GM19467 (cell line): ENCODE data around the gene GABRR3.

Experiments used
- ATAC-seq: cut with Tn5 transposase; IDR thresholded peaks from one replicate; pipeline ENCODE4 v1.9.1; 2021; ENCODE audit warnings: mild to moderate bottlenecking, moderate library complexity; ENCODE audit not compliant: unreplicated experiment

The GABRR3 gene

DNA sequence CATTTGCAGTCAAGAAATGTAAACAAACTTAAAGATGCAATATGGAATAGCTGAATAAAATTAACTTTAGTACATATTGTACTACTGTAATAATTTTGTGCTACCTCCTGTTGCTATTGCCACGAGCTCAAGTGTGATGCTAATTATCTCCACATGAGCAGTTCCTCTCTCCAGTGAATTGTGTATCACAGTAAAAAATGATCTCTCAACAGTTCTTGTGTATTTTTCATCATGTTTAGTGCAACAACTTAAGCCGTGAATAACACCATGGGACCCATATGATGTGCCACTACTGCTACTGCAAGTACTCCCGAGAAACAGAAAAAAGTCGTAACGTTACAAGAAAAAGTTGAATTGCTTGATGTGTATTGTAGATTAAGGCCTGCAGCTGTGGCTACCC is 75.2 kb downstream of the GABRR3 start:
- no peak for ATAC-seq

DNA sequence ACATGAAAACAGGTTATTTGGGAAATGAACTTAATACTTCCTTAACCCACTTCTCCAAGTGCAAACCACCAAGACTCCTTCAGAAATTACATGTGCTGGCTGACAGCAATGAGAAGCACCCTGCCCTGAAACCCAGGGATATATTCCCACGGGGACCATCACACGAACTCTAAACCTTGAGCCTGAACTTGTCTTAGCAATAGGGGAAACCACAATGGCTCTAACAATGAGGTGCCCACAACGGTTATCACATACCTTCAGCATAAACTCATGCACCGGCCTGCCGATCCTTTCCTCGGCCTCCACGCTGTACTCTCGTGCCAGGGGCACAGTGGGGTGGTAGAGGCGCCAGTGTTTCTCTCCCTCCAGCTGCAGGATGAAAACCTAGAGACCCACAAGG is 76.3 kb downstream of the GABRR3 start:
- ATAC-seq, result no peak

DNA sequence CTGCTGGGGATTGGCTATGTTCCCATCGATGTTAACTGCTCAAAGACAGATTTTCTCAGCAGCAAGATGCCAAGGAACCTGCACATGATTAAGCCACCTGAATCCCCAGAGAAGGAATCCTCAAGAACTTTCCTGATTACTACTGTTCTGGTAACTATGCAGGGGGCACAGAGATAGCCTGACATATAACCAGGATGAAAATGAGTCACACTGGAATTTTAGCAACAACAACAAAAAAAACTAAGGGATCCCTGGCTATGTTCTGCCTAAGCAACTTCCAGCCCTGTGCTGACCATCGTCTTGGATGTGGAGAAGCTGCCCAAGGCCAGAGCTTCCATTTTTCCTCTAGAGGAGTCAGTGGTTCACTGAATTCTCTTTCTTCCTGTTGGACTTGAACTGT is 76.7 kb downstream of the GABRR3 start:
- no peak for ATAC-seq

DNA sequence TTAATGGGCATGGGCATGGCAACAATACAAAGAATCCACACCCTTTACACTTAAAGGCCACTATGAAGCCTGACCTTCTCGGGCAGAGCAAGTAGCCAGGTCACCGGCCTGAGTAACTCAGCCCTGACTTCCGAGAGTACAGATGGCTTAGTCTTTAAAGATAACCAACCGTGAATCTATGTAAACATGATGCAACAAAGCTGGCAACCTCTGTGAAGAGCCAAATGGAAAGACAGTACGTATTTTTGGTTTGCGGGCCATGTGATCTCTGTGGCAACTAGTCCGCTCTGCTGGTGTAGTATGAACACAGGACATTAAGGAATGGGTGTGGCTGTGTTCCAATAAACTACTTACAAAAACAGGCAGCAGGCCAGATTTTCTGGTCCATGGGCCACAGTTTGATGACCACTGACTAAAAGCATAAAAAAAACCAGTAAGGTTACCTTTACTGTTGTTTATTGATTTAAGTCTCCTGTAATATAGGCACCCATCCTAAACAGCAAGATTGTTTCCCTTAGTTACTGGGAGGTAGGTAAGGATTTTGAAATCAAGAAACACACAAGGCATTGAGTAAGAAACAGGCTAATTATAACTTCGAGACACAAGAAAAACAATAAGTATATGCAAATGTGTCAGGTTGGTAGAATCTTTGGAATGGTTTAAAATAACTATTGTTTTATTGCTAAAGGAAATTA is 77.4 kb downstream of the GABRR3 start:
- no peak for ATAC-seq

DNA sequence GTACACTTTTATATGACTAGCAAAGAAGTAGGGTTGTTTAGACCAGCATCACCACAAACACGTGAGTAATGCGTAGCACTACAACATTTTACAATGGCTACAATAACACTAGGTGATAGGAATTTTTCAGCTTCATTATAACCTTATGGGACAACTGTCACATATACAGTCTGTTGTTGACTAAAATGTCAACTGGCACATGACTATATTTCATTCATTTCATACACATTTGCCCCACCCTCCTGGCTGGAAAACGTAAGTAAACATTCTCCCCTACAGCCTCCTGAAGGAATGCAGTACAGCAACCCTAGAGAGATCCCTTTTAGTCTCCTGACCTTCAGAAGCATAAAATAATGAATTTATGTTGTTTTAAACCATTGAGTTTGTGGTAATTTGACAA is 79.1 kb downstream of the GABRR3 start:
- no peak for ATAC-seq

DNA sequence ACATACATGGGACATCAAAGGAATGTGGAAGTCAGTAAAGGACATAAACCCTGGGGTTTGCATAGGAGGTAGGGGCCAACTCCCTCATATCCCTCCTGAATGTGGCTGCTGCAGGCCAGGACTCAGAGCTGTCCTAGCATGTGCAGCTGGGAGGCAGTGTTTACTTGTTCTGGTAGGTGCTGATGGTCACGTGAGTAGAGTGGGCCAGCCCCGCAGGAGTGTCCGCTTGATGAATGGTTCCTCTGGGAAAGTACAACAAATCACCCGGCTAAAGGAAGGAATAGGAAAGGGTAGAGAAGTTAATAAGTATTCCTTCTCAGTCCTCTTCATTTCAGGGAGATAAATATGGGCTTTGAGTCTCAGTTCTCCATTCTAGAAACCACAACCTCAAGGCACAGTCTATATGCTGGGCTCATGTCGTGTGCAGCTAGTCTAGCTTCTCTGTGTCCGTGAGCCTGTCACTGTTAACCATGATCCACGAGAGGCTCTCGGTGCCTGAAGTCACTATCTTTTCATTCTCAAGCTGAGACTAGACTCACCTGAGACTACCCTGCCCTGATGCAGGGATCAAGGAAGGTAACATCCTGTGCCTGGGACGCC is 80.8 kb downstream of the GABRR3 start:
- no peak for ATAC-seq

DNA sequence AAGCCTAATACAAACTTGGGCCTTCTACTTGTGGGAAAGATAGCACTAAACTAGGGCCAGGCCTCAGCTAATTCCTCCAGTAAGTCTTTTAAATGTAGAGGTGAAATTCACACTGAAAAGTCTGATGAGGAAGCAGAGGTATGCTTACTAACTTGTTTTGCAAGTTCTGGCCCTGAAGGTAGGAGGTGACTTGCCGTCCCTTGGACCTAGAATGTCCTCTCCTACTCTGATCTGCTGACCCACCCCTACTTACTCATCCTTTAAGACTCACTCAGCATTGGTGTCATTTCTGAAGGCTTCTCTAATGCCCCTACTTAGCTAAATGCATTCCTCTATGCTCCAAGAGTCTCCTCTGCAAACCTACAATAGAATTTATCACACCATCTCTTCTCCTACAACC is 82.2 kb downstream of the GABRR3 start:
- no peak for ATAC-seq

DNA sequence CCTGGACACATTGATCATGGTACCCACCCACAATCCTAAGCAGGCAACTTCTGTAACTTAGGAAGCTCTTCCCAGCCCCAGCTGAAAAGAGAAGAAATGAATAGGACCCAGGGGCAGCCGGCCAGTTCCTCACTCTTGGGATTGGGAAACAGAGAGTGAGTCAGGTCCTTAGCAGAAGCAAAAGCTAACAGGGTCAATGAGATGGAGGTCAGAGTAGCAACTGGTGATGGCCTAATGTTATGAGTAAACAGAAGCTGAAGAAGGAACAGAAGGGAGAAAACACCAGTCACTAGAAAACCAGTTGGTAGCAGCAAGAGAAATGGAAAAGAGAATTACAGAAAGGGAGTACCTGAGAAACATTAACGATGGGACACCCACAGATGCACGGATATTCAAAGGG is 82.8 kb downstream of the GABRR3 start:
- ATAC-seq, result no peak

DNA sequence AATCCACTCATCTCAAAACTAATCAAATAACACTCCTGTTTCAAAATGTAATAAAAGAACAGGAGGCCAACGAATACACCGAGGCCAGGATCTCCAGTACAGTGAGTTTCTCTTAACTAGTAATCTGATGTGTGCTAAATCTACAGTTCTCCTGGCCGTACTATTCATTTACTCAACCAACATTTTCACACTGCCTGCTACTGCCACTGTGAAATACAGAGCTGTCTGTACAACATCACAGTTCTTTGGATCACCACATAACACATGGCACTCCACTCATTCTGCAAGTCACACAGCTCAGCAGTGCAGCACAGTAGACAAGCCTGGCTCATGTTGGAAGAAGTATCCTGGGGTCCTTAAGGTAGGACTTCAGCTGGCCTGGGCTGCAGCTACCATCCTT is 84.8 kb downstream of the GABRR3 start:
- no peak for ATAC-seq

DNA sequence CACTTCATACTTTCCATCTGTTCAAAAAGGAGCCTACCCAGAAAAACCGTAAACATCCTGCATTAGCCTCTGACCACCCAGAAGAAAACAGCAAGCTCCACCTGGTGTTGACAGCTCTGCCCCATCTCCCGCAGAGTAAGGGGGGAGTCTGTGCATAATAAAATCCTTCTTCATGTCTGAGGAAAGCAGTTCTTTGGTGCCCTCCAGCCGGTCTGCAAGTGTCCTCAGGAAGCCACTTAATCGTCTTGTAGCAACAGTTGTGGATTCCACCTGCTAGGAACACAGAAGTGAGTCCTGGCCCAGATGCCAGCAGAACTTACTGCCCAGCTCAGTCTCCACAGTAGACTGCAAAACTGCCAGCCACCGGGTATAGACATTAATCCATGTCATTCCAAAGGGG is 85.4 kb downstream of the GABRR3 start:
- no peak for ATAC-seq

DNA sequence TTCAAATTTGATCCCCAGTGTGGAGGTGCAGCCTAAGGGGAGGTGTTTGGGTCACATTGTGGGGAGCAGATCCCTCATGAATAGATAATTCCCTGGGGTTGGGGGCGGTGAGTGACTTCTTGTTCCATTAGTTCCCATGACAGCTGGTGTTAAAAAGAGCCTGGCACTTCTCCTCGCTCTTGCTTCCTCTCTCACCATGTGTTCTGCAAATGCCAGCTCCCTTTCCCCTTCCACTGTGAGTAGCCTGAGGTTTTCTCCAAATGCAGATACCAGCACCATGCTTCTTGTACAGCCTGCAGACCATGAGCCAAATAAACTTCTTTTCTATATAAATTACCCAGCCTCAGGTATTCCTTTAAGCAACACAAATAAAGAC is 86.0 kb downstream of the GABRR3 start:
- ATAC-seq, result no peak

DNA sequence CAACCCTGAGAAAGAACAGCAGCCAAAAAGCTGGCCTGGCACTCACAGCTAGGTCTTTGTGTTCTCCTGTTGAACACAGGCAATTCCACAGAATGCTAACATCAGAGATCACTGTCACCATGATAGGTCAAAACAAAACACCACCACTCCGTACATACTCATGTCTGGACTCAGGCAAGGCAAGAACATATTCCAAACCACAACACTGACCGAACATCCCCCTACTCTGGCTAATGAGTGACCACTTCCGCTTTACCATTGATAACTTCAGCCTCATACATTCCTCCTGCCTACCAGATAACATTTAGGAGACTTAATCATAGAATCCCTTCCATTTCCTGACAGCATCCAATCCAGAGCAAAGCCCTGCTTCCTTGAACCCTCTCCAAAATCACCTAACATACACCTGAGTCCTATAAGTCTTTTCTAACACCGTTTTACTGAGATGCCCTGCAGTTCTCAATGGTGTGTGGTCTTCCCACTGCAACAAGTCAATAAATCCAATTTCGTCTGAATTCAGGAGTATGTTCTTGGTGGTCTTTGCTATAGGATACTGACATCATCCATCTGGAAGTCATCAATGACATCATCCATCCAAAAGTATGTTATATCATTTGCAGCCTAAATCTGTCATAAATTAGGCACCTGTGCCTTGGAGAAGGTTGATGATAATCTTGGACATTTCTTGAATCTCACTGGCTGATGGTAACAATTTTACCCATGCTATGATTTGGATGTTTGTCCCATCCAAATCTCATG is 86.6 kb downstream of the GABRR3 start:
- no peak for ATAC-seq

DNA sequence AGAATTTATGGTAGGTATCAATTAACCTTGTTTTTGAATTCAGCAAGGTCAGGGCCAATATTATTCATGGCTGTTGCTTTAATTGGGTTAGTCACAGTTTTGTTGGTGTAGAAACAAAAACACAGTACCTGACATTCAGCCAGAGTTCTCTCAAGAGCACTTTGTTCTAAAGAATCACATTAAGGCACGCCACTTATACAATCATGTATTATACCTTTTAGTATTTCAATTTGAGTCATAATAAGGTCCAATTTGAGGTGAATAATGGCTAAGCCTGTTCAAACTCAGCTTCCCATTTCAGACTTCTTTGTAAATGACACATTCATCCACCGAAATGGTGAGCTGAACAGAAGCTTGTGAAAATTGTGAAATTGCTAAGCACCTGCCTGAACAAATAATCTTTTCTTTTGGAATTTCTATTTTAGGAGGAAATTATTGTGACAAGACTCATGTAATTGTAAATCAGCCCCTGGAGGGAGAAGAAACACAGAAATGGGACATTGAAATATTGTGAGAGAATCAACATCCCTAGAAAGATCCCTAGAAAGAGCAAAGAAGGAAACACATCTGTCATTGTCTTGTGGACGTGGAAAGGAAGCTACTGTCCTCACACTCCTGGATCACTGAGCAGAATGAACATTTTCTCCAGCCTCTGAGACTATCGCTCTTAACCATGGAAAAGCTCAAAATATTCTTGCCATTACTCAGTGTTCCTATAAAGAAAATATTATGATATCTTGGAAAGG is 92.1 kb downstream of the GABRR3 start:
- ATAC-seq, result no peak

DNA sequence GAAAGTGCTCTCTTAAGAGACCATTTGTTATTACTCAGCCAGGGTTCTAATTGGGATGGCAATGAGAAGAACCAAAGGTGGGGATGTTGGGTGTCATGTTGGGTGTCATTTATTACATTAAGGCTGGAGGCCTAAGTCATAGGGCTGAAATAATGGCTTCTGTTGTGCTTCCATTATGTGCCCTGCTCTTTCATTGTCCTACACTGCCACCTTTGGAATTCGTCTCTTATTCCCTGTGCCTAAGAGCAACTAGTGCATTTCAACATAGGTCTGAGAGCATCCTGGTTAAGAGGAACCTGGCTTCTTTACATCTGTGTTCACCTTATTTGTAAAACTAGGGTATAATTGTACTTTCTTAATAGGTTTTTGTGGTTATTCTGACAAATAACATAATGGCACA is 95.1 kb downstream of the GABRR3 start:
- no peak for ATAC-seq

DNA sequence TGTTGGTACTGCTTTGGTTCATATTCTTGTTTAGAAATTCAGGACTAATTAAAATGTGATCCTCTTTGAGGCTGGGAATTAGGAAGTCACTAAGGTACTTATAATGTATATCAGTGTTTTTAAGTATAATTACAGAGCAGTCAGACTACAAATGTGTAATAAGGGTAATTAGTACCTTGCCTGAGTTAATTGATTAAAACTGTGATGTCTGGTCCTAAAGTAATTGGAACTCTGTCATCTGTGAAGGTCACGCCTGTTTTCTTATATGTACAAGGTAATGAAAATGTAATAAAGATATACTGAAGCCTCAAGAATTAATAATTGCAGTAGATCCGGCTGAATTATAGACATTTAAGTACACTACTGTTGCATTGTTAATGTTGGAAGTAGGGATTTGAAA is 95.7 kb downstream of the GABRR3 start:
- no peak for ATAC-seq

DNA sequence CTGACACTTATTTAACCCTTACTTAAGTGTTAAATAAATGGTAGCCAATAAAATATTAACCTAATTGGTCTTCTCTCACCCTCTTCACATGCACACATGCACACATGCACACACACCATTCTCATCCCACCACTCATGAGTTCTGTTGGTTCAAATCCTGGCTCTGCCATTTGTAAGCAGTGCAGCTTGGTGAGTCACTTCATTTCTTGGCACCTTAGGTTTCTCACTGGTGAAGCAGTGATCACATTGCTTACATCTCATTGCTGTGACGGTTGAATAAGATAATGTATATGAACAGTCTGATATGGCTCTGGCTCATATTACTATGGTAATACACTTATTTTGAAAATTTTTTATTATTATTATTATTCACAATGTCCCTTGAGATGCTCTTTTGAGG is 96.7 kb downstream of the GABRR3 start:
- ATAC-seq, result no peak

DNA sequence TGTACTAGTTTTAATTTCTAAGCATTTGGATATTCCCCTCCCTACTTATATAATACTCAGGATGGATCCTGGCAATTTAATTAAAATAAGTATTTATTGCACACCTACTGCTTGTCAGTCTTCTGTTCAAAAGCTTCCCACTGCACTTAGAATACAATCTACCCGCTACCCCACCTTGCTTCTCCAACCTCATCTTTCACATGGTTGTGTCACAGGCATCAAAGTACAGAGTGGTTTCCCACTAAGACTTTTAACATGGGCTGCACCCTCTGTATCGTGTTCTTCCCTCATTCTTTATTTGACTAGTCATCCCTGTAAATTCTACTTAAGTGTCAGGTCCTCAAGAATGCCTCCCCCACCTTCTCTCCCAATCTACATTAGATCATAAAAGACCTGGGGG is 97.9 kb downstream of the GABRR3 start:
- ATAC-seq, result no peak

DNA sequence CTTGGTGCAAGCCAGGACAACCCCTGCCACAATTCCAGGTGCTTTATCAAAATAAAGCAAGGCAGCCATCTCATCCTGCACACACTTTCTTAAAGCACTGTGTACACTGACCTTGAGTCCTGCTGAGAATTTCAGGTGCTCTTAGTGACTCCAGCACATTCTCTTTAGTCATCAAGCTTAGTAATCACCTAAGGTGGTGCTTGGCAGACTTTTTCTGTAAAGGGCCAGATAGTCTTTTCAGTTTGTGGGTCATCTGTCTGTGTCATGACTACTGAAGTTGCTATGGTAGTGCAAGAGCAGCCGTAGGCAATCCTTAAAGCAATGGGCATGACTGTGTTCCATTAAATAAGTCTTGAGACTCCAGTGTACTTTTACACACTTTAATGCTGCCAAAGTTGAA is 99.3 kb downstream of the GABRR3 start:
- ATAC-seq, result no peak
